Caki2 (cell line): ENCODE results near the gene CLRN2. TPM values are rescaled to one million over a fixed set of nuclear protein-coding genes. Genes with fewer than 3 reads are reported as not detected.

Experiments
- DNase-seq: peaks from one replicate; pipeline ENCODE4 v3.0.0-alpha.2; 2015; ENCODE audit warnings: low read depth
- in situ Hi-C: cut with HindIII; loops from 2 replicates; pipeline ENCODE4 v1.10.0; 2016; ENCODE audit warnings: low sequenced_read_pairs, low pct_unique_long_range_greater_than_20kb, mixed read lengths
- total RNA-seq: library from RNA; depleted of rRNA; stranded (reverse); fragments of >200 nt; shearing (Covaris generic); gene quantifications from 2 replicates; pipeline ENCODE4 v1.2.3, GENCODE V29; 2014; ENCODE audit warnings: low replicate concordance; rRNA removed

The CLRN2 gene
- not detected in 2 replicates for total RNA-seq

DNA sequence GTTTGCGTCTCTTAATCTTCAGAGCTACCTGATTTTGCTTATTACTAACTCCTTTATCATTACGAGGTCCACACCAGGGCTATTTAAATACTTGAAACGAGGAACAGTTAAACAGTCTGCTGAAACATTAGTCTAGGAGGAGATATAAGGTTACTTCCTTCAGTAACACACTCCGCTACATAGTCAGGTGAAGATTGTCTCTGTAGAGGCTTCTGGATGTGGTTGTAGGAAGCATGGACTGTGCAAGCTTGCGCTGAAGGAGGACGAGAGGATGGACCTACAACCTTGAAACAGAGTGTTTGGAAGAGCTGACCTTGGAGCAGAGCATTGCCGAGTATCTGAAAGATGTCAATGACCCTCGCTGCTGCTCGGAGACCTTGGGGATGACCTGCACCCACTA, at the start of gene CLRN2:
Gene CLRN2, plus strand, starts transcription at position 301 of the 400 bp plus-strand sequence. CDS start 102 bp downstream, outside the sequence.
- no peak for DNase-seq
- in situ Hi-C loops = no loop called here

DNA sequence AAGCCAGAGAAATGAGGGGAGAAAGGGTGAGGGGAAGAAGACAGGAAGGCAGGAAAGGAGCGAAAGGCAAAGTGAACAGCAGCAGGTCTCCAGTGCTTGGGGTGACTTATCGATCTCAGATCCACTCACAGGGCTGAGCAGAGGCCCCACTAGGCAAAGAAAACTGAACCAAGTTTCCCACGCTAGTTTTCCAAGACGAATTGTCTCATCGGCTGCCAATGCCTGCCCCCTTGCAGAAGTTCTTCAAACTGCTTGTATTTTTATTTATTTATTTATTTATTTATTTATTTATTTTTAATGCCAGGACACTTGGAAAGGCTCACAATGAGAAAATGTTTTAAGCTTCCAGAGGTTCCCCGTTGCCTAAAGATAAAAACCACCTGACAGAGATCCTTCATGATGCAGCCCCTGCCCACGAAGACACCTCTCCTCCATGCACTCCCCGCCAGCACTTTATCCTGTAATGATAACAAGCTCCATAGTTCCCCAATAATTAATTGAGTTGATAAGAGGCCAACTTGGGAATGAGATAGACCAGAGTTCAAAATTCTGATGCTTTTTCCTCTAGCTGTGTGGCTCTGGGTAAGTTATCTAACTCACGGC, 46.2 kb upstream of the CLRN2 start:
- peak; percentile 6 for DNase-seq
- in situ Hi-C loops = no loop called here

DNA sequence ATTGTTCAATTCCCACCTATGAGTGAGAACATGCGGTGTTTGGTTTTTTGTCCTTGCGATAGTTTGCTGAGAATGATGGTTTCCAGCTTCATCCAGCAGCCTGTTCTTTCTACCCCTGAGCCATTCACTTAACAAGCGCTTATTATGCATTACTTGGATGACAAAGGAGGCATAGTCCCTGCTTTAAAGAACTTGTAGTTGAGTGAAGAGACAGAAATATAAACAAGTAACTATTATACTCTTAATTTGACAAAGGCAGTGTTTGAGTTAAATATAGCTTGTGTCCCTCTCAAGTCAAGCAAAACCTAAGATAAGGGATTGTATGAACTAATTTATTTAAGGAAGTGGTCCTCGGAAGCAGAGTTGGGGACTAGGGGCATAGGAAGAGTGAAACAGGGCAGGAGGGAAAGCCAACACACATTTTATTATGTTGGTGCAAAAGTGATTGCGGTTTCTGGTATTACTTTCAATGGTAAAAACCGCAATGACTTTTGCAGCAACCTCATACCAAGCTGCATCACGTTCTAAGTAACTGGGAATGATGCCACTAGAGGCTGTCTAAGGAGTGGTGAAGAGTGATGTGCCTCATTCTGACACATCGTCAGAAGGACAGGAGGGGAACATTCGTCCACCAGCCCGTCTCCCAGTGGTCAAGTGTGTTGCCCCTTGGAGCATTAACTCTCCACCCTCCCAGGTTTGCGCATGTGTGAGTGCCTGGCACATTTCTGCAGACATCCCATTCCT, 44.9 kb upstream of the CLRN2 start:
- in situ Hi-C loops = no loop called here
- no peak for DNase-seq

DNA sequence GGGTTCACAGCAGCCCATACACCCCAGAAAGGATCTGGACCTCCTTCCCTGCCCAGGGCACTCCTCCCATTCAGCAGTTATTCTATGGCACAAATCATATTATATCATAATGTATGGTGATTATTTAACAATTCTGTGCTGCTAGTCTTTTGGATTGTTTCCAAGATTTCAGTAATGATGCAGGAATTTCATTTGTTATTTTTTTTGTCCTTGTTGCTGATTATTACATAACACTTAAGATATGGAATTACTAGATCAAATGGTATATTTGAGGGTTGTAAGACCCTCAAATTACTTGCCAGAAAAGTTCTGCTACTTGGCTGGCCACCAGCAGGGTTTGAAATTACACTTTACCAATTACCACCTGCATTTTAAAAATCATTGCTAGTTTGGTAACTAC, 39.5 kb upstream of the CLRN2 start:
- no peak for DNase-seq
- in situ Hi-C loops = no loop called here

- in situ Hi-C loops = no loop called here
- DNase-seq = no peak
Measured at GRCh38 chr4:17476853-17477252, 38.1 kb upstream of the CLRN2 start.

- in situ Hi-C loops = no loop called here
Measured at GRCh38 chr4:17477774-17478472, 37.0 kb upstream of the CLRN2 start.

GRCh38 chr4:17480210-17480927, 34.6 kb upstream of the CLRN2 start:
- in situ Hi-C loops = no loop called here
- no peak for DNase-seq

More at GRCh38 chr4:17477774-17478472, 37.0 kb upstream of the CLRN2 start:
- no peak for DNase-seq

GRCh38 chr4:17480955-17481354, 34.0 kb upstream of the CLRN2 start:
- in situ Hi-C loops = no loop called here
- no peak for DNase-seq

DNA sequence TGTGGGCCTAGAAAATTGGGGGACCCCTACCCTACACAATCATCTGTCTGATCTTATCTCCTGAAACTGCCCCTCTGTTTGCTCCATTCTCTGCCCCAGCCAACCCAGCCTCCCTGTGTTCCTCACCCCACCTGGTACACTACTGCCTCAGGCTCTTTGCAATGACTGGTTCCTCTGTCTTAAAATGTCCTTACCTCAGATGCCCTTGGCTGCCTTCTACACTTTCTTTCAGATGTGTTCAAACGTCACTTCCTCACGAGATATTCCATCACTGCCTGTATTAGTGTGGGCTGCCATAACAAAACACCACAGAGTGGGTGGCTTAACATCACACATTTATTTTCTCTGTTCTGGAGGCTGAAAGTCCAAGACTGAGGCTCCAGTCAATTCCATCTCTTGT, 32.2 kb upstream of the CLRN2 start:
- in situ Hi-C loops = no loop called here
- DNase-seq = no peak

DNA sequence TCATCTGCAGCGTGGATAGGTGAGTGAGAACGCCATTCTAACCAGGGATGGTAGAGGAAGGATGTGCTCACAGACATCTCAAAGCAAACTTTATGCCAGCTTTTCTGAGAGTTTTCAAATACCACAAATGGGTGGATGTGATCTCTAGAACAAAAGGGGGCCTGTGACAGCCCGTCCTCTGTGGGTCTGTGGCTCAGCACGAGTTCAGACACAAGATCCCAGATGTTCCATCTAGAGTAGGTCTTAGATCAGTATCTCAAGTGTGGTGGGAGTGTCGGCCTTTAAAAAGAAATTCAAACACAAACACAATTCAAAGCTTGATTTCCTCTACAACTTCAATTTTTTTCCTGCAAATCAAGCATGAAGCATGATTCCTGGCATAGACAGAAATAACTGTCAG, 25.8 kb upstream of the CLRN2 start:
- DNase-seq = no peak
- in situ Hi-C loops = no loop called here

- in situ Hi-C loops = no loop called here
- DNase-seq = no peak
Measured at GRCh38 chr4:17489721-17490120, 25.2 kb upstream of the CLRN2 start.

DNA sequence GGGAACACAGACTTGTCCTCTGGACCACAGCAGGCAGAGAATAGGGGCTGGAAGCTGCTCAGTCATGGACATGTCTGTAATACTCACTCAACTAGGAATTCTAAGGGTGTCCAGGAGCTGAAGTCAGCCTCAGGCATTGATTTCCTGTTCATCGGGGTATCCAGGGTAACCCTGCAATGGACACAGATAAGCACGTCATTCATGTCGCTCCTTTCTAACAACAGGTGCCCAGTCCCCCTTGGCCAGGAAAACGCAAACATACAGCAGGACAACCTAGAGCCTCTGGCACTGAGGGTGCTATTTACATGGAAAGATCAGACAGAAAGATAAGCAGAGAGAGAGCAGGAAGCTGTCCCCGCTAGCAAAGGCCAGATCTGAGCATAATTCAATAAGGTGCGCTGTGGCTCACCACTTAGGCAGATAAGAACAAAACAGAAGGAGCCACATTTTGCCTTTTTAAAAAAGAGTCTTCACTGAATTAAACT, 24.3 kb upstream of the CLRN2 start:
- in situ Hi-C loops = no loop called here
- DNase-seq = no peak

- in situ Hi-C loops = no loop called here
Measured at GRCh38 chr4:17491196-17491595, 23.8 kb upstream of the CLRN2 start.

DNA sequence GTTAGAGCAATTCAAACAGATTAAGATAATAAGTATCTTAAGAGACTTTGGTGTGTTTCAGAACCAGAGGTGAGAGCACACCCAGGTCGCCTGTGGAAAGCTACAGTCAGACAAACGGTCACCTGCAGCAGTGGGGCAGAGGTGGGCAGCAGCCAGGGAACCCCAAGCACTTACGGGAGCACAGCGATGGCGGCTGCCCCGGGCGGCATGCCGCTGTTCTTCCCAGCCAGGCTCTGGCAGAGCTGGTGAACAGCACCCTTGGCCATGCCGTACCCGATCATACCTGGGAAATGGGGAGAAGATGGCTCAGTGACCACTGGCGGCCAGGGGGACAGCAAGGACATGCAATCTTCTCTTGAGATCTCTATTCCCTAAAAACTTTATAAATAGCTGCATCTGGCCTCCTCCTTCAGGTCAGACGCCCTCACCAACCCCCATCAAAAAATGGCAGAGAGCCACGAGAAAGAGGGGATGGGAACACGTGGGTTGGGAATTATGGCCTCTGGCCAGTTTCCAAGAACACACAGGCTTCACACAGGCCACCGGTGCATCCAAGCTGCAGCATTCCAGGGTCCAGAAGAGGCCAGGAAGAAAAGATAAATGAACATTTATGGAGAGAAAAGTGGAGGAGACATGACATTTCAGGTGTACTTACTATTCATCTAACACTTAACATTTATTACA, 22.8 kb upstream of the CLRN2 start:
- no peak for DNase-seq
- in situ Hi-C loops = no loop called here

More at GRCh38 chr4:17491196-17491595, 23.8 kb upstream of the CLRN2 start:
- DNase-seq = no peak

DNA sequence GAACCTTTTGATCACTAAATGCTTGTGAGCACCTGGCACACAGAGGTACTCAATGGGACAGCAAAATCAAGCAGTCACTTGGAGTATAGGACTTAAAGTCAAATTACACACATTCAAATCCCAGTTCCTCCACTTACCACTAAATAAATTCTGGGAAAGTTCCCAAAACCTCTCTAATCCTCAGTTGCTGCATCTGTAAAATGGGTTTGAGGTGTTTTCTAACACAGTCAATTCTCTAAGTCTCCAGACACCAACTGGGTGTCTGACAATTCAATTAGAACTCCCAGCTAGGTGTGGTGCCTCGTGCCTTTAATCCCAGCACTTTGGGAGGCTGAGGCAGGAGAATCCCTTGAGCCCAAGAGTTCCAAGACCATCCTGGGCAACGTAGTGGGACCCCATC, 22.1 kb upstream of the CLRN2 start:
- no peak for DNase-seq
- in situ Hi-C loops = no loop called here

- in situ Hi-C loops = no loop called here
Measured at GRCh38 chr4:17493619-17494018, 21.3 kb upstream of the CLRN2 start.

GRCh38 chr4:17494258-17495190, 20.4 kb upstream of the CLRN2 start:
- in situ Hi-C loops = no loop called here

More at GRCh38 chr4:17493619-17494018, 21.3 kb upstream of the CLRN2 start:
- peak; percentile 20 for DNase-seq

More at GRCh38 chr4:17494258-17495190, 20.4 kb upstream of the CLRN2 start:
- peak; percentile 85 for DNase-seq
